Cardiac fibroblast (primary cell): ENCODE data around the gene UST.
"Not testable (repeated sequence)": the region's sequence is repeated elsewhere in the genome, so short reads cannot be mapped to it uniquely, and the experiment has no call there.

Source experiments
- DNase-seq, 2 donors: peaks; one replicate each; pipeline versions ENCODE4 v3.0.0 to v3.0.0-alpha.2; 2010; ENCODE audit warnings: low read depth in 2 of 2
- H3K4me3 ChIP-seq, 2 donors: replicated peaks in 1 of 2; 1 replicate in 1 of 2; 2 replicates in 1 of 2; pipeline ENCODE4 v1.5.1; 2011; ENCODE audit warnings: low read depth in 2 of 2, low read length in 2 of 2, mild to moderate bottlenecking in 2 of 2, moderate library complexity in 1 of 2
- CTCF ChIP-seq: IDR thresholded peaks from one replicate; pipeline ENCODE4 v1.5.1; 2011; ENCODE audit warnings: low read depth, mild to moderate bottlenecking, low read length, inconsistent platforms

Gene UST

DNA sequence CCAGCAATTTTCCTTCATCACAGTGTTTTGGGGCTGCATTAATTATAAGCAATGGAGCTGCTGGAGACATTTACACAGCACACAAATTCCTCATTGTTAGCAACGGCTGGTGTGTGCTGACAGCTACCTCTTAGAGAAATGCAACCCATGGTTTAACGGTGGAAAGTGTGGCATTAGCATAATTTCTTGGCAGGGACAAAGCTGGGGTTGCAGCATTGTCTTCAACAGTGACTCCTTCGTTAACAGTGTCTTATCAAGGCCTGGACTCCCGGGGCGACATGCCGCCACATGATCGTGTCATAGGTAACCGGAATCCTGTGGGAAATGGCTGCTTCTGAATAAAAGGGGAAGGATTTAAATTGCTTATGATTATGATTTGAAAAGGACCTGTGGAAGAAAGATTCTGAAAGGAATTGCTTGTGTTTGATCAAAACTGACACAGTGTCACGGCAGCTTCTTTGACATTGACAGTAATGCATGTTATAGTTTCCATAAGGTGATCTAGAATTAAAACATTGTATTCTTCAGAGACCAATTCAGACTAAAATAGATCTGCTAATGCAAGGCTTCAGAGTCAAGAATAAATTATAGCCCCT, 128.0 kb downstream of the UST start:
- no peak overlapping the region for H3K4me3 ChIP-seq
- peak; percentile 30 to 65 for DNase-seq
- no peak for TF ChIP-seq CTCF

- no peak for TF ChIP-seq CTCF
- no peak for DNase-seq
- H3K4me3 ChIP-seq: no peak overlapping the region
These were observed 131.9 kb downstream of the UST start for GRCh38 chr6:148878683-148879082.

- DNase-seq, H3K4me3 ChIP-seq: not testable (repeated sequence)
These were observed 133.9 kb downstream of the UST start for GRCh38 chr6:148880742-148881141.

DNA sequence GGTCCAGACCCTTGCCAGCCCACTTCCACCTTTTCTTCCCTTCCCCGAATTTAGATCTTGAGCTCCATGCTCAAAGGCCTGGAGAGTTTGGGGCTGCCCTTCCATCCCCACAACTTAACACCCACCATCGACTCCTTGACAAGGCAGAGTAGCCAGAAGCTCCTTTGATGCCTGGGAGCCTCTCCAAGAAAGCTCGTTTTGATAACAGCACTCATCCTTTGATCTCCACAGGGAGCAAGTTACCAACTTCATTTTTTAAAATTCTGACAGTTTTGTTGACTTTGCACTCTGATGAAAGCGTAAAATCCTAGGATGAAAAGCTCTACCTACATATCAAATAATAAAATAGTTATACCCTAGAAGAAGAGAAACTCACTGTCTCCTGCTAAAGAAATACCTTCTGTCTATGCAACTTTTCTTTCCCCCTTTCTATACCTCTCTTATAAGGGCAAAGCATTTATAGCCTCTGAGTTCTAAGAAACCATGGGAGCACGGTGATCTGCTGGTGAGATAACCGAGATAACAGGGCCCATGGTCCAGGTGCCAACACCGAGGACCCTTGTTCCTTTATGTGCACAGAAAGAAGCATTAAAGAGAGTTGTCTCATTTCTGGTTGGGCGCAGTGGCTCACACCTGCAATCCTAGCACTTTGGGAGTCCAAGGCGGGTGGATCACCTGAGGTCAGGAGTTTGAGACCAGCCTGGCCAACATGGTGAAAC, 134.9 kb downstream of the UST start:
- H3K4me3 ChIP-seq: no peak overlapping the region
- DNase-seq: no peak
- TF ChIP-seq CTCF: no peak

GRCh38 chr6:148883270-148883669, 136.4 kb downstream of the UST start:
- H3K4me3 ChIP-seq: no peak overlapping the region
- DNase-seq: no peak
- no peak for TF ChIP-seq CTCF

DNA sequence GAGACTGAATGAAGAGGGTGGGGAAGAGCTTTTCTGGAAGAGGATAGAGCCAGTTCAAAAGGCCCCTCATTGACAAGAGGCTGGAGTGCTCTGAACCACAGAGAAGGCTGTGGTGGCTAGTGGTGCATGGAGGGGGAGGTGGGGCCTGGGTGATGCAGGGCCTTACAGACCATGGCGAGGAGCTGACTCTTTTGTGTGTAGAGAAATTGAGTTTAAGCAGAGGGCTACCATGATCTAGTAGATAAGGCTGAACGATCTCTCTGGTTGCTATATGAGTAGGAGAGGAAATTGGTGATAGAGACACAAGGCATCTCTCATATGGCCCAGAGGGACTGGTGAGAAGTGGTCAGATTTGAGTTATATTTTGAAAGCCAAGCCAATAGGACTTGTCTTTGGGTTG, 137.6 kb downstream of the UST start:
- TF ChIP-seq CTCF: no peak

GRCh38 chr6:148885136-148885865, 138.5 kb downstream of the UST start:
- no peak for TF ChIP-seq CTCF
- DNase-seq: peak in 1 of 2 donors; percentile 41
- no peak overlapping the region for H3K4me3 ChIP-seq

More for the DNA sequence above, 137.6 kb downstream of the UST start:
- no peak overlapping the region for H3K4me3 ChIP-seq
- DNase-seq: no peak
